GM23338 (cell line): ENCODE data around the gene SPP2.

Experiments
- CREB1 ChIP-seq: fragments of 250-450 bp; sonication (Bioruptor Pico); IDR thresholded peaks from 2 replicates; pipeline ENCODE4 v1.5.0; 2020; ENCODE audit warnings: low read depth, mild to moderate bottlenecking, moderate library complexity
- EZH2 ChIP-seq: fragments of 200-600 bp; sonication (generic); IDR thresholded peaks from one replicate; pipeline ENCODE4 v1.8.0; 2017; ENCODE audit warnings: antibody characterized with exemption, mild to moderate bottlenecking, low read depth; ENCODE audit not compliant: unreplicated experiment
- EZH2phosphoT487 ChIP-seq: fragments of 200-600 bp; sonication (generic); IDR thresholded peaks from one replicate; pipeline ENCODE4 v1.8.1; 2018; ENCODE audit warnings: antibody characterized with exemption; ENCODE audit not compliant: unreplicated experiment
- JUNB ChIP-seq: IDR thresholded peaks from one replicate; pipeline ENCODE4 v1.6.1; 2016; ENCODE audit warnings: antibody characterized with exemption; ENCODE audit not compliant: unreplicated experiment
- NANOG ChIP-seq: IDR thresholded peaks from 2 replicates; pipeline ENCODE4 v1.6.1; 2016; ENCODE audit warnings: antibody characterized with exemption, borderline replicate concordance
- POLR2AphosphoS5 ChIP-seq: IDR thresholded peaks from 2 replicates; pipeline ENCODE4 v1.6.1; 2016; ENCODE audit warnings: antibody characterized with exemption, low read depth
- STAT1 ChIP-seq: IDR thresholded peaks from one replicate; pipeline ENCODE4 v1.6.1; 2016; ENCODE audit warnings: antibody characterized with exemption; ENCODE audit not compliant: unreplicated experiment
- ZNF114 ChIP-seq: fragments of 250-450 bp; sonication (Bioruptor Pico); IDR thresholded peaks from 2 replicates; pipeline ENCODE4 v1.5.0; 2020; ENCODE audit warnings: mild to moderate bottlenecking, moderate library complexity
- ZNF331 ChIP-seq: fragments of 250-450 bp; sonication (Bioruptor Pico); IDR thresholded peaks from 2 replicates; pipeline ENCODE4 v1.5.0; 2020; ENCODE audit warnings: low read depth, mild to moderate bottlenecking, moderate library complexity
- TF ChIP-seq, protein P1 (sequence below): IDR thresholded peaks from one replicate; pipeline ENCODE4 v1.6.1; 2018; ENCODE audit warnings: antibody characterized with exemption; ENCODE audit not compliant: unreplicated experiment
- TF ChIP-seq, protein P2 (sequence below), 2 experiments: fragments of 200-600 bp in 1 of 2; sonication (generic) in 1 of 2; conservative IDR thresholded peaks; 2 replicates each; pipeline versions ENCODE4 v1.5.1 to v1.6.1; 2016 to 2017; ENCODE audit warnings: antibody characterized with exemption in 2 of 2, low read depth in 2 of 2, mild to moderate bottlenecking in 2 of 2, moderate library complexity in 1 of 2
- TF ChIP-seq, protein P3 (sequence below): IDR thresholded peaks from 2 replicates; pipeline ENCODE4 v1.6.1; 2016; ENCODE audit warnings: antibody characterized with exemption

DNA sequence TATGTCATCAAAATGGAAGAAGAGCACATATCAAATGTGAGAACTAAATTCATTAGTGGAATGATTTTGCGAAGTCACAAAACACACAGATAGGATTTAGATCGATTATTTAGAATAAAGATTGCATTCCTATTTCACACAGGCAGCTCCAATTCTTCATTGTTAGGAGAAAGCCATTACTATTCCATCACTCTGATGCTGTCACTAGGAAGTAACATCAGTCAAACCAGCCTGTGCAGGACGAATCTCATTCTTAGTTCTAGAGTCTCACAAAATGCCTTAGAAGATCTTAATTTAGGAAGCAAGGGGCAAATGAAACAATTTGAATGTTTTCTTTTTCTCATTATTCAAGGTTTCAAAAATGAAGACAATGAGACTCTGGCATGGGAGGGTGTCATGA is 44.0 kb upstream of the SPP2 start:
- TF ChIP-seq, protein P1, sequence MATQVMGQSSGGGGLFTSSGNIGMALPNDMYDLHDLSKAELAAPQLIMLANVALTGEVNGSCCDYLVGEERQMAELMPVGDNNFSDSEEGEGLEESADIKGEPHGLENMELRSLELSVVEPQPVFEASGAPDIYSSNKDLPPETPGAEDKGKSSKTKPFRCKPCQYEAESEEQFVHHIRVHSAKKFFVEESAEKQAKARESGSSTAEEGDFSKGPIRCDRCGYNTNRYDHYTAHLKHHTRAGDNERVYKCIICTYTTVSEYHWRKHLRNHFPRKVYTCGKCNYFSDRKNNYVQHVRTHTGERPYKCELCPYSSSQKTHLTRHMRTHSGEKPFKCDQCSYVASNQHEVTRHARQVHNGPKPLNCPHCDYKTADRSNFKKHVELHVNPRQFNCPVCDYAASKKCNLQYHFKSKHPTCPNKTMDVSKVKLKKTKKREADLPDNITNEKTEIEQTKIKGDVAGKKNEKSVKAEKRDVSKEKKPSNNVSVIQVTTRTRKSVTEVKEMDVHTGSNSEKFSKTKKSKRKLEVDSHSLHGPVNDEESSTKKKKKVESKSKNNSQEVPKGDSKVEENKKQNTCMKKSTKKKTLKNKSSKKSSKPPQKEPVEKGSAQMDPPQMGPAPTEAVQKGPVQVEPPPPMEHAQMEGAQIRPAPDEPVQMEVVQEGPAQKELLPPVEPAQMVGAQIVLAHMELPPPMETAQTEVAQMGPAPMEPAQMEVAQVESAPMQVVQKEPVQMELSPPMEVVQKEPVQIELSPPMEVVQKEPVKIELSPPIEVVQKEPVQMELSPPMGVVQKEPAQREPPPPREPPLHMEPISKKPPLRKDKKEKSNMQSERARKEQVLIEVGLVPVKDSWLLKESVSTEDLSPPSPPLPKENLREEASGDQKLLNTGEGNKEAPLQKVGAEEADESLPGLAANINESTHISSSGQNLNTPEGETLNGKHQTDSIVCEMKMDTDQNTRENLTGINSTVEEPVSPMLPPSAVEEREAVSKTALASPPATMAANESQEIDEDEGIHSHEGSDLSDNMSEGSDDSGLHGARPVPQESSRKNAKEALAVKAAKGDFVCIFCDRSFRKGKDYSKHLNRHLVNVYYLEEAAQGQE, result no peak
- TF ChIP-seq, protein P2, sequence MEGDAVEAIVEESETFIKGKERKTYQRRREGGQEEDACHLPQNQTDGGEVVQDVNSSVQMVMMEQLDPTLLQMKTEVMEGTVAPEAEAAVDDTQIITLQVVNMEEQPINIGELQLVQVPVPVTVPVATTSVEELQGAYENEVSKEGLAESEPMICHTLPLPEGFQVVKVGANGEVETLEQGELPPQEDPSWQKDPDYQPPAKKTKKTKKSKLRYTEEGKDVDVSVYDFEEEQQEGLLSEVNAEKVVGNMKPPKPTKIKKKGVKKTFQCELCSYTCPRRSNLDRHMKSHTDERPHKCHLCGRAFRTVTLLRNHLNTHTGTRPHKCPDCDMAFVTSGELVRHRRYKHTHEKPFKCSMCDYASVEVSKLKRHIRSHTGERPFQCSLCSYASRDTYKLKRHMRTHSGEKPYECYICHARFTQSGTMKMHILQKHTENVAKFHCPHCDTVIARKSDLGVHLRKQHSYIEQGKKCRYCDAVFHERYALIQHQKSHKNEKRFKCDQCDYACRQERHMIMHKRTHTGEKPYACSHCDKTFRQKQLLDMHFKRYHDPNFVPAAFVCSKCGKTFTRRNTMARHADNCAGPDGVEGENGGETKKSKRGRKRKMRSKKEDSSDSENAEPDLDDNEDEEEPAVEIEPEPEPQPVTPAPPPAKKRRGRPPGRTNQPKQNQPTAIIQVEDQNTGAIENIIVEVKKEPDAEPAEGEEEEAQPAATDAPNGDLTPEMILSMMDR (conservative IDR thresholded peaks at IDR 0.05; ENCODE audit: low read depth in 2 of 2), result no peak
- TF ChIP-seq POLR2AphosphoS5 (no peak), ZNF331 (CRISPR knock-in tag) (no peak), EZH2 (no peak), STAT1 (no peak), CREB1 (CRISPR knock-in tag) (no peak), EZH2phosphoT487 (no peak), NANOG (no peak), ZNF114 (CRISPR knock-in tag) (no peak), JUNB (no peak)
- TF ChIP-seq, protein P3, sequence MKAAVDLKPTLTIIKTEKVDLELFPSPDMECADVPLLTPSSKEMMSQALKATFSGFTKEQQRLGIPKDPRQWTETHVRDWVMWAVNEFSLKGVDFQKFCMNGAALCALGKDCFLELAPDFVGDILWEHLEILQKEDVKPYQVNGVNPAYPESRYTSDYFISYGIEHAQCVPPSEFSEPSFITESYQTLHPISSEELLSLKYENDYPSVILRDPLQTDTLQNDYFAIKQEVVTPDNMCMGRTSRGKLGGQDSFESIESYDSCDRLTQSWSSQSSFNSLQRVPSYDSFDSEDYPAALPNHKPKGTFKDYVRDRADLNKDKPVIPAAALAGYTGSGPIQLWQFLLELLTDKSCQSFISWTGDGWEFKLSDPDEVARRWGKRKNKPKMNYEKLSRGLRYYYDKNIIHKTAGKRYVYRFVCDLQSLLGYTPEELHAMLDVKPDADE, result no peak
